ENCODE data around the gene RNF151. TPM values are rescaled to one million over a fixed set of nuclear protein-coding genes. Genes with fewer than 3 reads are reported as not detected.
A peak's percentile ranks its signal among the peaks of the same experiment; 100 is the strongest.
"Not testable (repeated sequence)": the region's sequence is repeated elsewhere in the genome, so short reads cannot be mapped to it uniquely, and the experiment has no call there.

Gene RNF151
- total RNA-seq, 1 donor from 2014 or later: not detected

- peak; percentile 31 for DNase-seq (ENCODE audit: low read depth)
- peak overlapping the region; percentile 95 for H3K4me3 Mint-ChIP-seq (ENCODE audit: unreplicated experiment)
- no peak overlapping the region for H2AFZ ChIP-seq (ENCODE audit: low read depth, low read length)
- TF ChIP-seq EZH2 (IDR thresholded peaks at IDR 0.05; ENCODE audit: insufficient read depth, low read length) (no peak), CTCF (IDR thresholded peaks at IDR 0.05; ENCODE audit: insufficient read depth, low read depth, low read length) (no peak)
- peaks cover 64% of the 10 kb centered on the region for H3K79me2 ChIP-seq (ENCODE audit: insufficient read depth, low read length)
- peaks cover 2% of the 10 kb centered on the region for H3K27me3 Mint-ChIP-seq (ENCODE audit: low read depth, unreplicated experiment)
- peaks cover 49% of the 10 kb centered on the region for H4K20me1 ChIP-seq (ENCODE audit: insufficient read depth, low read length)
- peaks cover 20% of the 10 kb centered on the region for H3K4me1 Mint-ChIP-seq (ENCODE audit: low read depth, unreplicated experiment)
- H3K36me3 ChIP-seq (ENCODE audit: insufficient read depth, low read length): peaks cover 9% of the 10 kb centered on the region
- FAIRE-seq: no peak
- H3K4me2 ChIP-seq (ENCODE audit: low read length): peak overlapping the region; percentile 95
- H3K27ac Mint-ChIP-seq (ENCODE audit: unreplicated experiment): peak overlapping the region; percentile 88
- no peaks in the 10 kb centered on the region for H3K9me3 Mint-ChIP-seq (ENCODE audit: unreplicated experiment)
- peak overlapping the region; percentile 91 for H3K4me3 ChIP-seq (ENCODE audit: insufficient read depth, low read depth, low read length)
- no peaks in the 10 kb centered on the region for H3K9me3 ChIP-seq (ENCODE audit: insufficient read depth, low read depth, low read length)
- no peaks in the 10 kb centered on the region for H3K27me3 ChIP-seq (ENCODE audit: insufficient read depth, low read length)
- peaks cover 20% of the 10 kb centered on the region for H3K36me3 Mint-ChIP-seq (ENCODE audit: low read depth, unreplicated experiment)
- H3K9ac ChIP-seq (ENCODE audit: low read length): peak overlapping the region; percentile 94
- no peak overlapping the region for H3K27ac ChIP-seq (ENCODE audit: low read depth, low read length)
- peaks cover 36% of the 10 kb centered on the region for H3K4me1 ChIP-seq (ENCODE audit: insufficient read depth, low read length)
These were observed 5.7 kb upstream of the RNF151 start for GRCh38 chr16:1960665-1961630.

- H3K27ac Mint-ChIP-seq (ENCODE audit: unreplicated experiment): peak overlapping the region; percentile 58
- H3K4me1 Mint-ChIP-seq (ENCODE audit: low read depth, unreplicated experiment): peaks cover 20% of the 10 kb centered on the region
- peaks cover 71% of the 10 kb centered on the region for H3K79me2 ChIP-seq (ENCODE audit: insufficient read depth, low read length)
These were observed 5.0 kb upstream of the RNF151 start for GRCh38 chr16:1961651-1962067.

GRCh38 chr16:1962161-1963153 is 4.2 kb upstream of the RNF151 start:
- not testable (repeated sequence) for H3K9me3 ChIP-seq (ENCODE audit: insufficient read depth, low read depth, low read length); H3K27me3 Mint-ChIP-seq (ENCODE audit: low read depth, unreplicated experiment); H2AFZ ChIP-seq (ENCODE audit: low read depth, low read length); H3K27me3 ChIP-seq (ENCODE audit: insufficient read depth, low read length); DNase-seq (ENCODE audit: low read depth); FAIRE-seq; H3K36me3 ChIP-seq (ENCODE audit: insufficient read depth, low read length); H3K9me3 Mint-ChIP-seq (ENCODE audit: unreplicated experiment)
- Histone ChIP-seq H4K20me1 (ENCODE audit: insufficient read depth, low read length) (peaks cover 49% of the 10 kb centered on the region), H3K4me2 (ENCODE audit: low read length) (peak overlapping the region; percentile 95), H3K79me2 (ENCODE audit: insufficient read depth, low read length) (peaks cover 76% of the 10 kb centered on the region), H3K9ac (ENCODE audit: low read length) (peak overlapping the region; percentile 92), H3K4me1 (ENCODE audit: insufficient read depth, low read length) (peaks cover 37% of the 10 kb centered on the region), H3K4me3 (ENCODE audit: insufficient read depth, low read depth, low read length) (peak overlapping the region; percentile 91), H3K27ac (ENCODE audit: low read depth, low read length) (peak overlapping the region; percentile 10)
- Mint-ChIP-seq H3K4me1 (ENCODE audit: low read depth, unreplicated experiment) (peaks cover 20% of the 10 kb centered on the region), H3K27ac (ENCODE audit: unreplicated experiment) (peak overlapping the region; percentile 91), H3K36me3 (ENCODE audit: low read depth, unreplicated experiment) (peaks cover 20% of the 10 kb centered on the region), H3K4me3 (ENCODE audit: unreplicated experiment) (peak overlapping the region; percentile 97)

More at GRCh38 chr16:1961651-1962067, 5.0 kb upstream of the RNF151 start:
- no peak overlapping the region for H3K27ac ChIP-seq (ENCODE audit: low read depth, low read length)
- Mint-ChIP-seq H3K4me3 (ENCODE audit: unreplicated experiment) (peak overlapping the region; percentile 97), H3K27me3 (ENCODE audit: low read depth, unreplicated experiment) (peaks cover 2% of the 10 kb centered on the region), H3K9me3 (ENCODE audit: unreplicated experiment) (no peaks in the 10 kb centered on the region), H3K36me3 (ENCODE audit: low read depth, unreplicated experiment) (peaks cover 20% of the 10 kb centered on the region)
- DNase-seq (ENCODE audit: low read depth) (no peak), FAIRE-seq (no peak)
- peaks cover 49% of the 10 kb centered on the region for H4K20me1 ChIP-seq (ENCODE audit: insufficient read depth, low read length)
- no peaks in the 10 kb centered on the region for H3K9me3 ChIP-seq (ENCODE audit: insufficient read depth, low read depth, low read length)
- no peaks in the 10 kb centered on the region for H3K27me3 ChIP-seq (ENCODE audit: insufficient read depth, low read length)
- no peak for TF ChIP-seq EZH2 (IDR thresholded peaks at IDR 0.05; ENCODE audit: insufficient read depth, low read length)
- TF ChIP-seq CTCF (IDR thresholded peaks at IDR 0.05; ENCODE audit: insufficient read depth, low read depth, low read length): no peak
- H3K4me3 ChIP-seq (ENCODE audit: insufficient read depth, low read depth, low read length): no peak overlapping the region
- H3K36me3 ChIP-seq (ENCODE audit: insufficient read depth, low read length): peaks cover 9% of the 10 kb centered on the region
- H3K4me2 ChIP-seq (ENCODE audit: low read length): peak overlapping the region; percentile 95
- H3K9ac ChIP-seq (ENCODE audit: low read length): no peak overlapping the region
- no peak overlapping the region for H2AFZ ChIP-seq (ENCODE audit: low read depth, low read length)
- H3K4me1 ChIP-seq (ENCODE audit: insufficient read depth, low read length): peaks cover 37% of the 10 kb centered on the region

Data from astrocyte (in vitro differentiated cells and primary cell).